Breast epithelium (tissue), 4 donors: Measurements from ENCODE around the gene FASTK. TPM values are rescaled to one million over a fixed set of nuclear protein-coding genes. Genes with fewer than 3 reads are reported as not detected.

ENCODE experiments used
- DNase-seq, 2 donors: peaks; one replicate each; pipeline ENCODE4 v3.0.0-alpha.2; 2019; ENCODE audit warnings: low spot score in 2 of 2
- H3K27ac ChIP-seq, 2 donors: fragments of 200-600 bp; sonication (generic) in 1 of 2; one replicate each; pipeline ENCODE4 v1.5.1; 2016 to 2019; ENCODE audit warnings: mild to moderate bottlenecking in 1 of 2
- H3K27me3 ChIP-seq, 2 donors: fragments of 200-600 bp; sonication (generic) in 1 of 2; one replicate each; pipeline versions ENCODE4 v1.5.1 to v1.6.0; 2017 to 2019; ENCODE audit warnings: control low read depth in 1 of 2, mild to moderate bottlenecking in 1 of 2
- H3K36me3 ChIP-seq: fragments of 200-600 bp; one replicate; pipeline ENCODE4 v1.5.1; 2019
- H3K4me1 ChIP-seq, 2 donors: fragments of 200-600 bp; sonication (generic); one replicate each; pipeline ENCODE4 v1.5.1; 2016 to 2019; ENCODE audit warnings: control low read depth in 1 of 2
- H3K4me3 ChIP-seq, 3 donors: fragments of 200-600 bp; sonication (generic); 1 replicate in 2 of 3; 2 replicates in 1 of 3; pipeline ENCODE4 v1.5.1; 2016 to 2019; ENCODE audit warnings: mild to moderate bottlenecking in 3 of 3, moderate library complexity in 2 of 3
- H3K9me3 ChIP-seq, 2 donors: fragments of 200-600 bp; sonication (generic) in 1 of 2; one replicate each; pipeline ENCODE4 v1.5.1; 2016 to 2019; ENCODE audit warnings: control low read depth in 1 of 2
- CTCF ChIP-seq, 3 donors: fragments of 450-650 bp; IDR thresholded peaks; one replicate each; pipeline ENCODE4 v1.5.1; 2016 to 2017; ENCODE audit warnings: antibody characterized with exemption in 3 of 3, mild to moderate bottlenecking in 3 of 3, moderate library complexity in 3 of 3
- POLR2A ChIP-seq: fragments of 450-650 bp; IDR thresholded peaks from one replicate; pipeline ENCODE4 v1.6.1; 2016; ENCODE audit warnings: antibody characterized with exemption, mild to moderate bottlenecking, moderate library complexity
- POLR2AphosphoS5 ChIP-seq, 3 donors: sonication (generic); formaldehyde crosslinking; IDR thresholded peaks; one replicate each; pipeline ENCODE4 v1.6.1; 2017; ENCODE audit warnings: antibody characterized with exemption in 3 of 3
- intact Hi-C: fragments of 100-400 bp; cut with DNase I; formaldehyde crosslinking; loops from one replicate; pipeline ENCODE4 v1.15.1; 2023; ENCODE audit warnings: low total_unique reads
- total RNA-seq, 3 donors: library from RNA; depleted of rRNA; stranded (reverse); fragments of >200 nt; gene quantifications; one replicate each; pipeline ENCODE4 v1.1.0, GENCODE V29; 2016

The FASTK gene
- total RNA-seq, 3 donors from 2014 or later: 45.6 to 63.5 (median 60.0) TPM

- no peak overlapping the region for H3K27ac ChIP-seq
- no peaks in the 10 kb centered on the region for H3K36me3 ChIP-seq
- H3K9me3 ChIP-seq: no peaks in the 10 kb centered on the region
- no peak for DNase-seq
- intact Hi-C loops: no loop called here
- H3K27me3 ChIP-seq: no peaks in the 10 kb centered on the region
- TF ChIP-seq POLR2AphosphoS5 (IDR thresholded peaks at IDR 0.05): no peak
- no peak for TF ChIP-seq POLR2A
- TF ChIP-seq CTCF (IDR thresholded peaks at IDR 0.05): no peak
- H3K4me3 ChIP-seq: no peak overlapping the region
- H3K4me1 ChIP-seq: peaks cover 0 to 5% of the 10 kb centered on the region in 2 donors
Observed at GRCh38 chr7:151128144-151128543, 47.5 kb upstream of the FASTK start.

- Histone ChIP-seq H3K4me1 (peaks cover 0 to 5% of the 10 kb centered on the region in 2 donors), H3K9me3 (no peaks in the 10 kb centered on the region), H3K36me3 (no peaks in the 10 kb centered on the region), H3K27me3 (no peaks in the 10 kb centered on the region), H3K4me3 (no peak overlapping the region), H3K27ac (no peak overlapping the region)
- intact Hi-C loops: no loop called here
- no peak for DNase-seq
- no peak for TF ChIP-seq CTCF (IDR thresholded peaks at IDR 0.05)
- TF ChIP-seq POLR2A: no peak
Observed at GRCh38 chr7:151126491-151127137, 46.0 kb upstream of the FASTK start.

GRCh38 chr7:151125846-151126481 lies 45.4 kb upstream of the FASTK start:
- Histone ChIP-seq H3K36me3 (no peaks in the 10 kb centered on the region), H3K27ac (no peak overlapping the region), H3K27me3 (no peaks in the 10 kb centered on the region), H3K9me3 (no peaks in the 10 kb centered on the region), H3K4me3 (peak overlapping the region; percentile 35 to 61 (median 39)), H3K4me1 (peaks cover 0 to 5% of the 10 kb centered on the region in 2 donors)
- intact Hi-C loops: no loop called here
- no peak for DNase-seq
- TF ChIP-seq POLR2A (no peak), POLR2AphosphoS5 (IDR thresholded peaks at IDR 0.05) (no peak), CTCF (IDR thresholded peaks at IDR 0.05) (no peak)

GRCh38 chr7:151125470-151125845 lies 44.8 kb upstream of the FASTK start:
- TF ChIP-seq POLR2A (no peak), CTCF (IDR thresholded peaks at IDR 0.05) (no peak), POLR2AphosphoS5 (IDR thresholded peaks at IDR 0.05) (no peak)
- H3K9me3 ChIP-seq: no peaks in the 10 kb centered on the region
- H3K27ac ChIP-seq: peak overlapping the region in 1 of 2 donors; percentile 3
- H3K36me3 ChIP-seq: no peaks in the 10 kb centered on the region
- intact Hi-C loops: no loop called here
- no peaks in the 10 kb centered on the region for H3K27me3 ChIP-seq
- DNase-seq: no peak
- peaks cover 0 to 5% of the 10 kb centered on the region in 2 donors for H3K4me1 ChIP-seq
- H3K4me3 ChIP-seq: peak overlapping the region; percentile 35 to 61 (median 39)

GRCh38 chr7:151124899-151125399 lies 44.3 kb upstream of the FASTK start:
- Histone ChIP-seq H3K36me3 (no peaks in the 10 kb centered on the region), H3K27me3 (no peaks in the 10 kb centered on the region), H3K4me3 (peak overlapping the region in 2 of 3 donors; percentile 35 to 61), H3K4me1 (peaks cover 0 to 5% of the 10 kb centered on the region in 2 donors), H3K27ac (peak overlapping the region in 1 of 2 donors; percentile 3), H3K9me3 (no peaks in the 10 kb centered on the region)
- DNase-seq: no peak
- intact Hi-C loops: no loop called here
- no peak for TF ChIP-seq CTCF (IDR thresholded peaks at IDR 0.05)
- no peak for TF ChIP-seq POLR2A
- no peak for TF ChIP-seq POLR2AphosphoS5 (IDR thresholded peaks at IDR 0.05)
